NK-92 treated with Interleukin-12 subunit alpha and Interleukin-12 subunit beta, amount 100 ng/mL, for 24 hours (cell line): ENCODE data around the gene FIBP.
"Not testable (repeated sequence)": the region's sequence is repeated elsewhere in the genome, so short reads cannot be mapped to it uniquely, and the experiment has no call there.

ENCODE experiments used
- DNase-seq: peaks from one replicate; lab custom pipeline; 2025; lab: John Stamatoyannopoulos, UW

The FIBP gene

DNA sequence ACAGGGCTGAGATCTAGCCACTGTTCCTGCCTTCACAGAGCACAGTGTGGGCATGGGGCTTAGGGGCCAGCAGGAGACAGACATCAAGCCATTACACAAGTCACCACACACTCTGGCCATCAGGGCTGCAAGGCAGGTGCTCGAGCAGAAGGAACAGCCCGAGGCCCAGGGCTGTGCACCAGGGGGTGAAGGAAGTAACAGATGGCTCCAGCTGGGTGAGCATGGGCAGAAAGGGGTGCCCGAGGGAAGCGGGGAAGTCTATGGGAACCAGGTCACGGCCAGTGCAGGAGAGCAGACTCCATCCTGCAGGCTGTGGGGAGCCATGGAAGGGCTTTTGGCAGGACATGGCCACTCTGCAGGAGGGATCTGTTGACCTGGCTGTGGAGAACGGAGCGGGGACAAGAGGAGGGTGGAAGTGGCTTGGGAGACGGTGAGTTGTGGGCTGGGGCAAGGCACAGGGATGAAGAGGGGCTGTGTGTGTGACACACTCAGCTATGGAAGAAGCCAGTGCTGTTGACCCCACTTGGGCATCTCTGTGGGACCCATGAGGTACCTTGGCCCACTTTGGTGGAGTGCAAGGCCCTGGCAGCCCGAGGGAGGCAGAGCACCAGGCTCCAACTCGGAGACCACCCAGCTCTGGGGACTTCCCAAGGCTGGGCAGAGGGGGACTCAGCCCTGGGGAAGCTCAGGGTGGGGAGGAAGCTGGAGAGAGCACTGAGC is 27.0 kb upstream of the FIBP start:
- no peak for DNase-seq

- DNase-seq: no peak
Measured at GRCh38 chr11:65912845-65913244, 24.6 kb upstream of the FIBP start.

GRCh38 chr11:65911682-65912568 is 23.7 kb upstream of the FIBP start:
- DNase-seq: no peak

GRCh38 chr11:65907878-65908277 is 19.6 kb upstream of the FIBP start:
- no peak for DNase-seq

- DNase-seq: no peak
Measured at GRCh38 chr11:65906602-65907001, 18.3 kb upstream of the FIBP start.

DNA sequence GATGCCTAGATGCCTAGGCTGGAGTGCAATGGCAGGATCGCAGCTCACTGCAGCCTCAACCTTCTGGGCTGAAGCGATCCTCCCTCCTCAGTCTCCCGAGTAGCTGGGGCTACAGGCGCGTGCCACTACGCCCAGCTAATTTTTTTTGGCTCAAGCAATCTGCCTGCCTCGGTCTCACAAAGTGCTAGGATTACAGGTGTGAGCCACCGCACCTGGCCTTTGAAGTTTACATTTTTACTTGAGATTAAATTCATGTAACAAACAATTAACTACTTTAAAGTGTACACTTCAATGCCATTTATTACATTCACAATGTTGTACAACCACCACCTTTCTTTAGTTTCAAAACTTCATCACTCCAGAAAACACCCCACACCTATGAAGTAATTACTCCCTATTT is 15.4 kb upstream of the FIBP start:
- DNase-seq: no peak

GRCh38 chr11:65903068-65903481 is 14.8 kb upstream of the FIBP start:
- no peak for DNase-seq

DNA sequence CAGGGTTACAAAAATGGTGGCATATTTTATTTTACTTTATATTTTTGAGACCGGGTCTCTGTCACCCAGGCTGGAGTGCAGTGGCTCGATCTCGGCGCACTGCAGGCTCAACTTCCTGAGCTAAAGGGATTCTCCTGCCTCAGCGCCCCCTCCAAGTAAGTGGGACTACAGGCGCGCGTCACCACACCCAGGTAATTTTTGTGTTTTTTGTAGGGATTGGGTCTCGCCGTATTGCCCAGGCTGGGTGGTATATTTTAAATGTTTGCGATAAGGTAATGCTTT is 12.6 kb upstream of the FIBP start:
- no peak for DNase-seq

DNA sequence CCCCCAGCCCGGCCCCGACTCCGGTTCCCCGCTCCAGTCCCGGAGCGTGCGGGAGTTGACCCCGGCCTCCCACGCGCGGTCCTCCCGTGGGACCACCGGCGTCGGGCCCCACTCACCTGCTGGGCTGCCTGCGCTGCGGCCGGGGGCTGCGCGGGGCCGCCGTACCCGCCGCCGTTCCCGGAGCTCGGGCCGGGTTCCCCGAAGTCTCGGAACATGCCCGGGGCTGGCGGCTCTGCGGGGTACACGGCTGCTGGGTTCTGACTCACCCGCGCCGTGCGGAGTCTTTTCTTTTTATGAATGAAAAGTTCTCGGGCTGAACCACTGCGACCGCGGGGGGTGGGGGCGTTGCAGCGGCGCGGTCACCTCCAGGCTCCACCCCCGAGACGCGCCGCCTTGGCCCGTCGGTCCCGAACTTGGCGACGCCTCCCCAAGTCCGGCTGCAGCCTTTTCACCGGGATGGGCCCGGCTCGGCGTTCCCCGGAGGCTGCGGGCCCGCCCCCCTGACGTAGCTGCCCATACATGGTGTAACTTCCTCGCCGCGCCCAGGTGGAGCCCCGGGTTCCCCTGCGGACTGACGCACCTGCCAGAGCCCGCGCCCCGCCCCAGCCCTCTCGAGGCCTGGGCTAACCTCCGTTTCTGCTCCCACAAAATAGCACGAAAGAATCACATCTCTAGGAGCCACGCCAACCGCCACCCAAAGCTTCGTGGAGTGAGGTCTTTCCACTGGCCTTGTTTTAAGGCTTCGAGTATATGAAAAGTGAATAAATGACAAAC is 12.0 kb upstream of the FIBP start, which contains the start of gene FOSL1:
TSS of gene FOSL1 (minus strand) at position 264 of the 774 bp plus-strand sequence. CDS start at position 215, 49 bp downstream.
- no peak for DNase-seq

GRCh38 chr11:65899356-65900124 is 11.3 kb upstream of the FIBP start:
- no peak for DNase-seq

GRCh38 chr11:65898656-65899355 is 10.5 kb upstream of the FIBP start:
- no peak for DNase-seq

- DNase-seq: no peak
Measured at GRCh38 chr11:65897020-65897471, 8.8 kb upstream of the FIBP start.

- no peak for DNase-seq
Measured at GRCh38 chr11:65896034-65896999, 8.0 kb upstream of the FIBP start.

DNA sequence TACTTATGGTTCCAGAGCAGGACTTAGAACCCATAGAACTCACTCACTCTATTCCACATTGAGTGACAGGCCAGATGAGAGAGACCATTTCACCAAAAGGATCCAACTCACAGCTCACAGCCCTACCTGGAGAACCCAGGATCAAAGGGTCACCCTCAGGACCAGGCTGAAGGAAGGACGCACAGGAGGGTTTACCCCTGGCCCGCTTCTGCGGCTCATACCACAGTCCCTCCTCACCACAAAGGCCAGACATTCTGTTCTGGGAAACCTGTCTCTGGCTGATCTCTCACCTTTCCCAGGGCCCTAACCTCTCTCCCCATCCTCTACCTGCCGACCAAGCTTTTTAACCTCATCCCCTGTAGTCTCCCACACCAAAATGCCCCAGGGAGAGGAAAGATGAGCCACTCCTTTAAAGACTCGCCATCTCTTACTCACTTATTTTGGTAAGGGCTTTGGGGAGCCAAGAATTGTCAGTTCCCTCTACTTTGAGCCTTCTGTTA is 7.3 kb upstream of the FIBP start:
- DNase-seq: no peak

DNA sequence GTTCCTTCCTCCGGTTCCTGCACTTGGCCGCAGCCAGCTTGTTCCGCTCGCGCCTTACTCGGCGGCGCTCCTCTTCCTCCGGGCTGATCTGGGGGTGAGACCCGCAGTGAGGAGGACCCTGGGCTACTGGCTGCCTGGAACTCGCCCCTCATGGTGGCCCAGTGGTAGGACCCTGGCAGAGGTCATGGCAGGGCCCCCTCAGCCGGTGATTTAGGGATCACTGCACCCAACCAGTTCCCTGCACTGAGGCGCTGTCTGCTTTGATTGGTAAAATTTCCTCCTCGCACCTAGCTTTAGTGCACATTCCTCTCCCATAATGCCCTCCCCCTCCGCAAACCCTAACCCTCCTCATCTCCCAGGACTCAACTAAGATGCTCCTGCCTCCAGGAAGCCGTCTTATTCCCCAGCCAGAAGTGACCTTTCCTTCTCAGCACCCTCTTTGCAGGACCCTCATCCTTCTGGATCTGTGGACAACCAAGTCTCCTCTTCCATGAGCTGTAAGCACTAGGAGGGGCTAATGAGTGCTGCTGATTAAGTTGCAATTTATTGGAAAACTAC is 5.8 kb upstream of the FIBP start:
- no peak for DNase-seq

- no peak for DNase-seq
Measured at GRCh38 chr11:65892661-65893317, 4.5 kb upstream of the FIBP start.

- not testable (repeated sequence) for DNase-seq
Measured at GRCh38 chr11:65892137-65892540, 3.9 kb upstream of the FIBP start.

DNA sequence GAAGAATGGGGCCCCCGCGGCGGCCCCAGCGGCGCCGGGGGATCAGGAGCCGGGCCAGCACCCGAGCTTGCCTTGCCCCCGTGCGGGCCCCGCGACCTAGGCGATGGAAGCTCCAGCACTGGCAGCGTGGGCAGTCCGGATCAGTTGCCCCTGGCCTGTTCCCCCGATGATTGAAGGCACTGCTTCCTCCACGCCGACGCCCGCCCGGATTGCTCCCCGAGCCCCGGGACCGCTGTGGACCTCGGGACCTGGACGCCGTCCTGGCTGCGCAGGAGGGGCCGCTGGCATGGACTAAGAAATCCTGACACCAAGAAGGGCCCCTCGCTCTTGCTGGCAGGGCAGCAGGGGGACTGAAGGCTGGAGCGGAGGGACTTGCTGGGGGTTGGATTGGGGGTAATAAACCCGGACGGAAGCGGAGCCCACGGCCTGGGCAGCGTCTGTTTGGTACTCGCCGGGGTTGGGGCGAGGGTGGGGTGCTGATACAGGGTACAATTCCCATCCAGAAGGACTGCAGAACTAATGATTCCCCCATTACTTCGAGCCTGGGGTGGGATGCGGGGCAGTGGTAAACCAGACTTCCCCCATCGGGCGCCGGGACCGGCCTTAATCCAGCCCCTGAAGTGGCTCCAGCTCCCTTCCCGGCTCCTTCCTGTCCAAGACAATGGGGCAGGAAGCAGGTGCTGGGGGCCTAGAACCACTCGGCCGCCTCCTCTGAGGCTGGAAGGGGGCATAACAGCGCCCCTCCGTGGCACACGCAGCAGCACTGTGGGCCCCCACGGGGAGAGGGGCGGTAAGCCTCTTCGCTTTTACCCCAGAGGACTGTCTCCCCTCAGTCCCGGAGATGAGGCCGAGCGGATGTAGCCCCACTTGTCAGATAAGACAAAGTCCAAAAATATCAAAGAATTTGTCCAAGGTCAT is 3.2 kb upstream of the FIBP start:
- no peak for DNase-seq
